Measurements from ENCODE around the gene GLYATL1B.

DNA sequence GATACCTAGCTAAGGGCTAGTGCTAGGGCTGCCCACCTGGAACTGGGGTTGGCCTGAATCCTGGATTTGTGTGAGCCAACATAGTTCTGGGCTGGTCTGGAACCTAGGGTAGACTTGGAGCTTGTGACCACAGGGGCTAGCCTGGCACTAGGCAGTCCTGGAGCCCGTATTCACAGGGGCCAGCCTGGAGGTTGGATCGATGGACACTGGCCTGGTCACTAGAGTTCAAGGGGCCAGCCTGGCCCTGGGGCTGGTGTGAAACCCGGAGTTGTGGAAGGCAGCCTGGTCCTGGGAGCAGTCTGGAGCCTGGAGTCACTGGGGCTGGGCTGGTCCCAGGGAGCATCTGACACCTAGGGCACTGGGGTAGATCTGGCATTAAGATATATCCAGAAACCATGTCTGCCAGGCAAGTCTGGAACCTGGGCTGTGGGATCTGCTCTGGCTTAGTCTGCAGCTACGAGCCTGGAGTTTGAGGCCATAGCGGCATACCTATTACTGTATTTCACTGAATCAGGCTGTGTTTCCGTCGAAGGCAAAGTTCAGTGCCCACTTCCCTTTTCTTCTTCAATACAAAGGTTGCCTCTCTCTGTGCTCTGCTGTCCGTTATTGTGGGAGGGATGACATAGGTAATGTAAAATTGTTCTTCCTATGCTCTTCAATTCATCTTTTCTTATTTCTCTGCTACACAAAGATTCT, 9.1 kb upstream of the GLYATL1B start:
- TF ChIP-seq POLR2A (IDR thresholded peaks at IDR 0.05; ENCODE audit: low read length) (no peak), GATA1 (IDR thresholded peaks at IDR 0.05; ENCODE audit: low read depth, low read length) (no peak)

Data from erythroblast (primary cell).